ENCODE data around the gene ANKRD63. TPM values are rescaled to one million over a fixed set of nuclear protein-coding genes. Genes with fewer than 3 reads are reported as not detected.
A peak's percentile ranks its signal among the peaks of the same experiment; 100 is the strongest.

ANKRD63 gene
- total RNA-seq, 2 donors from 2014 or later, result not detected

DNA sequence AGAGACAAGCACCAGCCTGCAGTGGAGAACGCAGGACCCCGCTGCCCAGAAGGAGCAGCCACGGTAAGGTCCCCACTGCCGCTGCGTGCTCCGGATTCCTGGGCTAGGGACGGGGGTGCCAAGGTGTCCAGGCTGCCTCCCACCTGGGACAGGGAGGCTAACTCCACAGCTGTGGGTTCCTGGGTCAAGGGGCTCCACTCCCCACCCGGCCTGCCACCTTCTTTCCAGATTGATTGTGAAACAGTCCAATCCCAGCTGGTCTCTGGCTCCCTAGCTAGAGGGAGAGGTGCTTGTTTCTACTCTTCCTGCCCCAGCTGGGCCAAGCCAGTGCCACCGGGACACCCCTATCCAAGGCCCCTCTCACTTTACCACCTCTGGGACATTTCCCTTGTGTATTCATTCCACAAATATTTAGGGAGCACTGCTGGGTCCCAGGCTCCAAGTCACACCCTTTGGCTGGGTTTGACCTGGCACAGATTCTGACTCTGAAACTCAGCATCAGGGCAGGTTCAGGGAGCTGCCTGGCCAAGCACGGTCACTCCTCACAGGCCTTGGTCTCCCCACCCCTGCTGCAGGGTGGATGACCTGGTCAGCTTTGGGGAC, 42.1 kb downstream of the ANKRD63 start:
- Histone ChIP-seq H3K36me3 (ENCODE audit: control insufficient read depth, insufficient read depth, low read length) (no peaks in the 10 kb centered on the region), H3K27me3 (ENCODE audit: control insufficient read depth, insufficient read depth, low read length, poor library complexity, severe bottlenecking) (peaks cover 16% of the 10 kb centered on the region), H3K9me3 (ENCODE audit: control insufficient read depth, low read length) (no peaks in the 10 kb centered on the region), H3K9ac (ENCODE audit: extremely low read depth, low read length, poor library complexity, severe bottlenecking) (no peak overlapping the region), H3K27ac (ENCODE audit: low read depth, low read length) (no peak overlapping the region), H3K4me3 (ENCODE audit: low read length) (no peak overlapping the region), H3K4me1 (ENCODE audit: control insufficient read depth, insufficient read depth, low read length) (no peaks in the 10 kb centered on the region)
- WGBS, 2 experiments (ENCODE audit: insufficient coverage in 1 of 2, insufficient read length in 1 of 2), result 78 to 97% methylated on average over 4 to 10 of the region's 10 CpGs
- H3K27me3 Mint-ChIP-seq (ENCODE audit: insufficient read depth), result peaks cover 29% of the 10 kb centered on the region
- H3K4me3 Mint-ChIP-seq, result no peak overlapping the region
- peak; percentile 44 for DNase-seq
- peaks cover 8% of the 10 kb centered on the region for H3K4me1 Mint-ChIP-seq
- no peak overlapping the region for H3K27ac Mint-ChIP-seq
- H3K36me3 Mint-ChIP-seq (ENCODE audit: low read depth), result no peaks in the 10 kb centered on the region
- TF ChIP-seq, protein P1, sequence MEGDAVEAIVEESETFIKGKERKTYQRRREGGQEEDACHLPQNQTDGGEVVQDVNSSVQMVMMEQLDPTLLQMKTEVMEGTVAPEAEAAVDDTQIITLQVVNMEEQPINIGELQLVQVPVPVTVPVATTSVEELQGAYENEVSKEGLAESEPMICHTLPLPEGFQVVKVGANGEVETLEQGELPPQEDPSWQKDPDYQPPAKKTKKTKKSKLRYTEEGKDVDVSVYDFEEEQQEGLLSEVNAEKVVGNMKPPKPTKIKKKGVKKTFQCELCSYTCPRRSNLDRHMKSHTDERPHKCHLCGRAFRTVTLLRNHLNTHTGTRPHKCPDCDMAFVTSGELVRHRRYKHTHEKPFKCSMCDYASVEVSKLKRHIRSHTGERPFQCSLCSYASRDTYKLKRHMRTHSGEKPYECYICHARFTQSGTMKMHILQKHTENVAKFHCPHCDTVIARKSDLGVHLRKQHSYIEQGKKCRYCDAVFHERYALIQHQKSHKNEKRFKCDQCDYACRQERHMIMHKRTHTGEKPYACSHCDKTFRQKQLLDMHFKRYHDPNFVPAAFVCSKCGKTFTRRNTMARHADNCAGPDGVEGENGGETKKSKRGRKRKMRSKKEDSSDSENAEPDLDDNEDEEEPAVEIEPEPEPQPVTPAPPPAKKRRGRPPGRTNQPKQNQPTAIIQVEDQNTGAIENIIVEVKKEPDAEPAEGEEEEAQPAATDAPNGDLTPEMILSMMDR (conservative IDR thresholded peaks at IDR 0.05), result no peak
- no peaks in the 10 kb centered on the region for H3K9me3 Mint-ChIP-seq

DNA sequence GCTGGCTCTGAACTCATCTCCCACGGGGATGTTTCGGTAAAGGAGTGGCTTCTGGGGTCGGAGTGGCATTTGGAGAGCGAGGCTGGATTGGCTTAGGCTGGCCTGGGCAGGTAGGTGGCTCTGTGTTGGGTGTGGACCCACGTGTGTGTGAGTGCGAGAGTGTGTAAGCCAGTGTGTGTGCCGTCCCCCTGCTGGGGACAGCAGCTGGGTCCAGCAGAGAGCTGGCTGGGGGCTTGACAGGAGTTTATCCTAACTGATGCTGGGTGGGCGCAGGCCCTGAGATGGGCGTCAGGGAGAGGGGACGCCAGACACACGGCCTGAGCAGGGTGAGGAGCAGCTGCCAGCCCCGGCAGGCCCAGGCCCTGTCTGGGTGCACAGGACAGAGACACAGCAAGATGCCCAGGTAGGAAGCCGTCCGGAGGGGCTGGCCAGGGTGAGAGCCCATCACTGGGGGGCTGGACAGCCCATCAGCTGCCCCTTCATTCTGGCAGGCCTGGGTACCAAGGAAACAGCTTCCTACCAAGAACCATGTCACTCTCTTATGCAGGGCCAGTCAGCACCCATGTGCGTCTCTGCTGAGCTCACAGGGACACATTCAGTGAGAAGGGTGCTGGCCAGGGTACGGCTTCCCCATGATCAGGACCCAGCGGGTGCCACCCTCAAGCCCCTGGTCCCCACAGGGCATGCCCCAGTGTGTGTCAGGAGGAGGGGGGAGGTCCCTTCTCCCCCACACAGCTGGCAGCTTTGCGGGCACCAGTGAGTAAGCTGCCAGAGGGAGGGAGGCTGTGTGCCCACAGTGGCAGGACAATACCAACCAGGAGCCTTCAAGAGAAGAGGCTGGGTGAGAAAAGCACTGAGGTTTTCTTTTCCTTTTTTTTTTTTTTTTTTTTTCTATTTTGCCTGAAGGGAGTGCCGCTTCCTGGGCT, 42.9 kb downstream of the ANKRD63 start:
- Mint-ChIP-seq H3K27ac (peak overlapping the region; percentile 19), H3K9me3 (no peaks in the 10 kb centered on the region), H3K4me1 (peaks cover 11% of the 10 kb centered on the region), H3K36me3 (ENCODE audit: low read depth) (no peaks in the 10 kb centered on the region), H3K4me3 (peak overlapping the region; percentile 39), H3K27me3 (ENCODE audit: insufficient read depth) (peaks cover 29% of the 10 kb centered on the region)
- Histone ChIP-seq H3K4me1 (ENCODE audit: control insufficient read depth, insufficient read depth, low read length) (peaks cover 3% of the 10 kb centered on the region), H3K9ac (ENCODE audit: extremely low read depth, low read length, poor library complexity, severe bottlenecking) (no peak overlapping the region), H3K4me3 (ENCODE audit: low read length) (no peak overlapping the region), H3K27me3 (ENCODE audit: control insufficient read depth, insufficient read depth, low read length, poor library complexity, severe bottlenecking) (peaks cover 16% of the 10 kb centered on the region), H3K36me3 (ENCODE audit: control insufficient read depth, insufficient read depth, low read length) (no peaks in the 10 kb centered on the region), H3K27ac (ENCODE audit: low read depth, low read length) (no peak overlapping the region), H3K9me3 (ENCODE audit: control insufficient read depth, low read length) (no peaks in the 10 kb centered on the region)
- TF ChIP-seq, protein P1 (conservative IDR thresholded peaks at IDR 0.05), result no peak
- 89 to 90% methylated on average over 10 to 19 of the region's 19 CpGs for WGBS, 2 experiments (ENCODE audit: insufficient coverage in 1 of 2, insufficient read length in 1 of 2)
- peak; percentile 47 for DNase-seq

GRCh38 chr15:40239404-40239692, 43.5 kb downstream of the ANKRD63 start:
- Histone ChIP-seq H3K9me3 (ENCODE audit: control insufficient read depth, low read length) (no peaks in the 10 kb centered on the region), H3K9ac (ENCODE audit: extremely low read depth, low read length, poor library complexity, severe bottlenecking) (no peak overlapping the region), H3K27ac (ENCODE audit: low read depth, low read length) (no peak overlapping the region), H3K27me3 (ENCODE audit: control insufficient read depth, insufficient read depth, low read length, poor library complexity, severe bottlenecking) (peaks cover 16% of the 10 kb centered on the region), H3K4me1 (ENCODE audit: control insufficient read depth, insufficient read depth, low read length) (peaks cover 3% of the 10 kb centered on the region), H3K4me3 (ENCODE audit: low read length) (peak overlapping the region; percentile 69), H3K36me3 (ENCODE audit: control insufficient read depth, insufficient read depth, low read length) (no peaks in the 10 kb centered on the region)
- TF ChIP-seq, protein P1 (conservative IDR thresholded peaks at IDR 0.05), result no peak
- Mint-ChIP-seq H3K36me3 (ENCODE audit: low read depth) (no peaks in the 10 kb centered on the region), H3K27me3 (ENCODE audit: insufficient read depth) (peaks cover 29% of the 10 kb centered on the region), H3K9me3 (no peaks in the 10 kb centered on the region), H3K4me3 (peak overlapping the region; percentile 39), H3K27ac (peak overlapping the region; percentile 19), H3K4me1 (peaks cover 17% of the 10 kb centered on the region)
- DNase-seq, result no peak
- WGBS, 2 experiments (ENCODE audit: insufficient coverage in 1 of 2, insufficient read length in 1 of 2), result 45% methylated on average over 5 of the region's 5 CpGs; no CpG with 5 or more reads in 1 of the 2 experiments
